Measurements from ENCODE around the gene MDH1.
A peak's percentile ranks its signal among the peaks of the same experiment; 100 is the strongest.
"Not testable (repeated sequence)": the region's sequence is repeated elsewhere in the genome, so short reads cannot be mapped to it uniquely, and the experiment has no call there.

Gene MDH1

GRCh38 chr2:63588385-63589147 is at the start of gene MDH1, which contains the start of gene WDPCP:
Gene MDH1 (plus strand): TSS chr2:63588963. CDS start chr2:63589044, 81 bp downstream.
Gene WDPCP (minus strand): TSS chr2:63588477. CDS start chr2:63588271, 206 bp downstream.
- peak; percentile 98 for DNase-seq

DNA sequence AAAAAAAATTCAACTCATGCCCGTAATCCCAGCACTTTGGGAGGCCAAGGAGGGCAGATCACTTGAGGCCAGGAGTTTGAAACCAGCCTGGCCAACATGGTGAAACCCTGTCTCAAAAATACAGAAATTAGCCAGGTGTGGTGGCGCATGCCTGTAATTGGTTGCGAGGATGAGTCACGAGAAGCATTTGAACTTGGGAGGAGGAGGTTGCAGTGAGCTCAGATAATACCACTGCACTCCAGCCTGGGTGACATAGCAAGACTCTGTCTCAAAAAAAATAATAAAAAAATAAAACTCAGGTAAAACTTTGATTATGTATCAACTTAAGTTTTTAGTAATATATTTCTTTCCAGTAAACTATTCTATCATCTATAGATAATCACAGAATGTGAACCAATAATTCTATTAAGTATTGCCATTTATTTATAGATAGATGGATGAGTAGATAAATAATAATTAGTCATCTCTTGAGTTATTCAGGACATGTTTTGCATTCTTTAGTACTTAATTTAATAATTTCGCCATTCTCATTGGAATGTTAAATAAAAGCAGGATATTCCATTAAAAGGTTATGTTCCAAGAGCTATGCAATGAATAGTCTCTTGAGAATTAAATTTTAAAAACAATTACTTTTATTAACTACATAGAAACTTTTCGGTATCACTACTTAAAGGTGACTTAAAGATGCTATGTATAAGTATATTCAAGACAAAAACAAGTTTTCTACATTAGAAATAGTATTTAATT is 49.2 kb upstream of the MDH1 start:
- no peak for DNase-seq

DNA sequence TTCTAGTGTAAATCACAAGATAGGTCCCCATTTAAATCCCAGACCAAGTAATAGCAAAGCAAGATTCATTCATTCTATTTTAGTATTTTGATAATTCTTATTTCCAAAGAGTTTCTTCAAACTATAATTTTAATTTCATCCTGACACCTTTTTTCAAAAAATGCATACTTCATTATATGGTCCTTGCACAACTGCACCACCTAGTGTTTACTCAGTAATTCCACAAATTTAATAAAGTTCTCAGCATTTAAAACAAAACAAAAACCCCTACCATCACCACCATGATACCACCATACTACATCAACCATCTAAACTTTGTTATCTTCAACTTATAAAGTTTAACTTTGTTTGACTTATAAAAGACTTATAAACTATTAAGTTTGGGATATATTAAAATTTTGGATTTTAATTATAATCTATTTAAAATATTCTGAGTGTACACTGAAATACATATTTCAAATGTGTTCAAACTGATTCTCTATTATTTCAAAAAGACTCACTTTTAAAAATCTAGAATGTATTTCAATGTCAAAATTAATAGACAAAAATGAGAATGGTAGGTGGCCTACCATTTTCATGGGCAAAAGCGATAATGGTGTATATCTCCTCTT is 44.6 kb upstream of the MDH1 start:
- DNase-seq: no peak

- DNase-seq: no peak
Measured at GRCh38 chr2:63545023-63545422, 43.7 kb upstream of the MDH1 start.

- no peak for DNase-seq
Measured at GRCh38 chr2:63553049-63553448, 35.7 kb upstream of the MDH1 start.

DNA sequence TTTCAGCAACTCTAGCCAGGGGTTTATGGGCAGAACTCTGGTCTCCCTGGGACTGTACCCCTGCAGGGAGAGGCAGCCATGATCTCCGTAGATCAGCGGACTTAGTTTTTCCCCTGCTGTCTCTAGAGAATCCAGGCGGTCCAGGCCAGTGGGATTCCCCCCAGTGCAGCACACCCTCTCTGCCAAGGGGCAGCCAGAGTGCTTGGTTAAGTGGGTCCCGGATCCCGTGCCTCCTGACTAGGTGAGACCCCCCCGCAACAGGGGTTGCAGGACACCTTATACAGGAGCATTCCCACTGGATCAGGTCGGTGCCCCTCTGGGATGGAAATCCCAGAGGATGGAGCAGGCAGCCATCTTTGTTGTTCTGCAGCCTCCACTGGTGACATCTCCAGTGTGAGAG is 33.5 kb upstream of the MDH1 start:
- DNase-seq: no peak

DNA sequence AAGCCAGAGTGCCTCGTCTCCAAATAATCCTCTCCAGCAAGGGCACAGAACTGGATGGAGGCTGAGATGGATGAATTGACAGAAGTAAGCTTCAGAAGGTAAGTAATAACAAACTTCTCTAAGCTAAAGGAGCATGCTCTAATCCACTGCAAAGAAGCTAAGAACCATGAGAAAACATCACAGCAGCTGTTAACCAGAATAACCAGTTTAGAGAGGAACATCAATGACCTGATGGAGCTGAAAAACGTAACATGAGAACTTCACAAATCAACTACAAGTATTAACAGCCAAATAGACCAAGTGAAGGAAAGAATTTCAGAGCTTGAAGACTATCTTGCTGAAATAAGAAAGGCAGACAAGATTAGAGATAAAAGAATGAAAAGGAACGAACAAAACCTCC is 32.8 kb upstream of the MDH1 start:
- no peak for DNase-seq

DNA sequence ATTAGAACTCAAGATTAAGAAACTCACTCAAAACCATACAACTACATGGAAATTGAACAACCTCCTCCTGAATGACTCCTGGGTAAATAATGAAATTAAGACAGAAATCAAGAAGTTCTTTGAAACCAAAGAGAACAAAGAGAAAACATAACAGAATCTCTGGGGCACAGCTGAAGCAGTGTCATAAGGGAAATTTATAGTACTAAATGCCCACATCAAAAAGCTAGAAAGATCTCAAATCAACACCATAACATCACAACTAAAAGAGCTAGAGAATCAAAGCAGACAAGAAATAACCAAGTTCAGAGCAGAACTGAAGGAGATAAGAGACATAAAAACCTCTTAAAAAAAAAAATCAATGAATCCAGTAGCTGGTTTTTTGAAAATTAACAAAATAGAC is 30.9 kb upstream of the MDH1 start:
- not testable (repeated sequence) for DNase-seq

GRCh38 chr2:63558922-63559321 is 29.8 kb upstream of the MDH1 start:
- DNase-seq: not testable (repeated sequence)

GRCh38 chr2:63562751-63563150 is 26.0 kb upstream of the MDH1 start:
- no peak for DNase-seq

- DNase-seq: no peak
Measured at GRCh38 chr2:63569740-63570139, 19.0 kb upstream of the MDH1 start.

- DNase-seq: no peak
Measured at GRCh38 chr2:63571291-63571690, 17.5 kb upstream of the MDH1 start.

DNA sequence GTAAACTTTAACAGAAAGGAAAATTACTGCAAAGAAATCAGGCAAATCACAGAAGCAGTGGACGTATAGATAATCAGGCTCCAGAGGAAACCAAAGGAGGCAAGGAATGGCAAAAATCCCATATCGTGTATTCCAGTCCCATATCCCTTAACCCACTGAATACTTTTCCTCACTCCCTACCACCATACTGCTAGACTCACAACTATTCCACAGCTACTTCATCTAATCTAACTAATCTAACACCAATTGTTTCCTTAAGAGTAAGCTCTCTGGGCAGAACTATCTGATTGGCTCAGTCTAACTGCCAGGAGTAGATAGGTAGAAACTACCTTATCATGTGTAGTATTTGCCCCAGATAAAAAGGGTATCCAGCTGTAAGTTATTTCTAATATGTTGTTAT is 16.8 kb upstream of the MDH1 start:
- no peak for DNase-seq

- DNase-seq: not testable (repeated sequence)
Measured at GRCh38 chr2:63573026-63573425, 15.7 kb upstream of the MDH1 start.

DNA sequence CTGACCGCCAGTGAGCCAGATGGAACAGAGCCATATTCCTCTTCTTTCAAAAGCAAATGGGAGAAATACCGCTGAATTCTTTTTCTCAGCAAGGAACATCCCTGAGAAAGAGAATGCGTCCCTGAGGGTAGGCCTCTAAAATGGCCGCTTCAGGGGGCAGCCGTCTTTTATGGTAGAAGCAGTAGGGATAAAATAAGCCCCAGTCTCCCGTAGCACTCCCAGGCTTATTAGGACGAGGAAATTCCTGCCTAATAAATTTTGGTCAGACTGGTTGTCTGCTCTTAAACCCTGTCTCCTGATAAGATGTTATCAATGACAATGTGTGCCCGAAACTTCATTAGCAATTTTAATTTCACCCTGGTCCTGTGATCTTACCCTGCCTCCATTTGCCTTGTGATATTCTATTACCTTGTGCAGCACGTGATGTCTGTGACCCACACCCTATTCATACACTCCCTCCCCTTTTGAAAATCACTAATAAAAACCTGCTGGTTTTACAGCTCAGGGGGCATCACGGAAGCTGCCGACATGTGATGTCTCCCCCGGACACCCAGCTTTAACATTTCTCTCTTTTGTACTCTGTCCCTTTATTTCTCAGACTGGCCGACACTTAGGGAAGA is 14.9 kb upstream of the MDH1 start:
- not testable (repeated sequence) for DNase-seq

DNA sequence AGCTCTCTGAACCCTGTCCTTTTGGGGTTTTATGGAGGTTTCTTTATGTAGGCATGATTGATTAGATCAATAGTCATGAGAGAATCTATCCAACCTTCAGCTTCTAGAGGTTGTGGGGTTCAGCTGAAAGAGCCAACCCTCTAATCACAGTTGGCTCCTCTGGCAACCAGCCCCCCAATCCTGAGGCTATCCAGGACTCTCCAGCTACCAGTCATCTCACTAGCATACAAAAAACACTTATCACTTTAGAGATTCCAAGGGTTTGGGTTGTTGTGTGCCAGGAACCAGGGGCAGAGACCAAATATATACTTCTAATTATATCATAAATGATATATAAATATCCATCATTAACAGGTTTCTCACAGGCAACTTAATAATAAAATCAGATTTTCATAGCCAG is 12.2 kb upstream of the MDH1 start:
- no peak for DNase-seq

DNA sequence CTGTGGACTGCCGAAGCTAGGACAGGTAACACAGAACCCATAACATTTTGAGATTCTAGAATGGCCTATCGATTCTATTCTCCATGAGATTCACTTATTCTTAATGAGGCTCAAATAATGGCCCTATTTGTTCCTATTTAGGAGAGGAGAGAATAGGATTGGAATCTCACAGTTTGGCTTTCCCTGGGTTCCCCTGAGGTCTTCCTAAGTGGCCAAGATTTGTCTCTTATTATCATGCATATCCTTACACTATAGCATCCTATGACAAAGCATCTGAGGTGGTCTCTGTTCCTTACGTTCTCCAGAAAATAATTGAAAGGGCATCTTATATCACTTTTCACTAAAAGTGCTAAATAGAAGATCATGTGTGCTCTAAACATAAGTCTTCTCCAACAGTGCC is 10.0 kb upstream of the MDH1 start:
- DNase-seq: no peak

- no peak for DNase-seq
Measured at GRCh38 chr2:63580651-63581297, 8.0 kb upstream of the MDH1 start.

- no peak for DNase-seq
Measured at GRCh38 chr2:63581298-63581961, 7.3 kb upstream of the MDH1 start.

DNA sequence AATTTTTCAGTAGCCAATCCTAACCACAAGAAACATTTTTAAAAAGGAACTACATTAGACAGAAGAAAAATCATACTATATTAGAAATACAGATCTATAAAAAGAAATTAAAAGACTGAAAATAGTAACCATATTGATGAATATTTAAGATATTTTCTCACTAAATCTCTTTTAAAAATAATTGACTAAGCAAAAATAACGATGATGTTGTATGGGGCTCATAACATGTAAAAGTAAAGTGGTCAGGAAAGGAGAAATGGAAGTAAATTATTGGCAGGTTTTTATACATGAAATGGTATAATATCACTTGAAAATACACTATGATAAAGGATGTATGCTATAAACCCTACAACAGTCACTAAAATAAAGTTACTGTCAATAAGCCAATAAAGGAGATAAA is 5.9 kb upstream of the MDH1 start:
- no peak for DNase-seq

DNA sequence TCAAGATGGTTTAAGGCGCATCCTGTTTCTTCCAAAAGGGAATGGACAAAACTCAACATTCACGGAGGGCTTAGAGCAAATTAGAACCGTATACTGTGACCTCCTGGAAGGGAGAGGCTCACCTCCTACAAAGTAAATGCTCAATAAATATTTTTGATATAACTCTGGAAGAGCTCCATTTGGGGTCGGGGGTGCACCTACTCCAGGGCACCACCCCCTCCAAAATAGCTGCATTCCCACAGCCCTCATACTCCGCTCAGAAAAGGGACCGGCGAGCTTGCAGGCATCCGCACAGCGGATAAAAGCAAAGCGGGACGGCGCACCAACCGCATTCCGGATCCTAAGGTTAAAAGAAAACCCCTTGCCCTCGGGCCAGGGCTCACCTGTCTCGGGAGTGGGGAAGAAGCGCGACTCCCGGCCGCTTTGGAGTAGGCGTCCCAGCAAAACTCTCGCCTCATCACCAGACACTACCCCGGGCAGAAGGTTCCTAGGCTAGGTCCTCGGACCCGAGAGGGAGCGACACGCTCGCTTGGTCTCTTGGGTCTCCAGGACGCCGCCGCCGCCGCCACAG is 864 bp upstream of the MDH1 start:
- DNase-seq: no peak

Measured in NCI-H774 (cell line).